C4-2B (cell line): Measurements from ENCODE around the gene PHACTR1.

Experiments
- CTCF ChIP-seq: fragments of 450-650 bp; conservative IDR thresholded peaks from 2 replicates; pipeline ENCODE4 v1.5.1; 2017; ENCODE audit warnings: mild to moderate bottlenecking
- ZFX ChIP-seq: fragments of 450-650 bp; IDR thresholded peaks from 2 replicates; pipeline ENCODE4 v1.6.1; 2017

- TF ChIP-seq CTCF (no peak), ZFX (no peak)
Measured at GRCh38 chr6:13009031-13009430, 292.5 kb downstream of the PHACTR1 start.
